Vagina (tissue), 2 donors: Measurements from ENCODE around the gene NTN4. TPM values are rescaled to one million over a fixed set of nuclear protein-coding genes. Genes with fewer than 3 reads are reported as not detected.

Experiments used
- DNase-seq, 2 donors: peaks; one replicate each; pipeline ENCODE4 v3.0.0-alpha.2; 2017; ENCODE audit errors: extremely low spot score in 2 of 2
- H3K27ac ChIP-seq: fragments of 200-600 bp; sonication (generic); one replicate; pipeline ENCODE4 v1.5.1; 2019
- H3K27me3 ChIP-seq: fragments of 200-600 bp; sonication (generic); one replicate; pipeline ENCODE4 v1.5.1; 2019
- H3K36me3 ChIP-seq, 2 donors: fragments of 200-600 bp; sonication (generic); one replicate each; pipeline ENCODE4 v1.5.1; 2017 to 2019
- H3K4me1 ChIP-seq: fragments of 200-600 bp; sonication (generic); one replicate; pipeline ENCODE4 v1.5.1; 2019
- H3K4me3 ChIP-seq, 2 donors: fragments of 200-600 bp; sonication (generic); 1 replicate in 1 of 2; 2 replicates in 1 of 2; pipeline ENCODE4 v1.5.1; 2016 to 2019
- H3K9me3 ChIP-seq: fragments of 200-600 bp; sonication (generic); one replicate; pipeline ENCODE4 v1.5.1; 2019
- CTCF ChIP-seq, 3 experiments: fragments of 450-650 bp in 2 of 3; fragments of 200-600 bp in 1 of 3; sonication (generic) in 1 of 3; IDR thresholded peaks; one replicate each; pipeline ENCODE4 v1.5.1; 2017 to 2019; ENCODE audit warnings: antibody characterized with exemption in 3 of 3, mild to moderate bottlenecking in 2 of 3, moderate library complexity in 2 of 3
- POLR2A ChIP-seq, 2 donors: fragments of 450-650 bp; IDR thresholded peaks; one replicate each; pipeline ENCODE4 v1.6.1; 2017; ENCODE audit warnings: antibody characterized with exemption in 2 of 2, mild to moderate bottlenecking in 2 of 2, moderate library complexity in 2 of 2
- POLR2AphosphoS5 ChIP-seq, 2 donors: sonication (generic); formaldehyde crosslinking; IDR thresholded peaks; one replicate each; pipeline ENCODE4 v1.9.0; 2017; ENCODE audit warnings: antibody characterized with exemption in 2 of 2, mild to moderate bottlenecking in 2 of 2, low read depth in 1 of 2; ENCODE audit not compliant: insufficient read depth in 1 of 2
- intact Hi-C: fragments of 100-400 bp; cut with DNase I; formaldehyde crosslinking; loops from one replicate; pipeline ENCODE4 v1.15.1; 2023
- total RNA-seq: library from RNA; depleted of rRNA; stranded (reverse); fragments of >200 nt; gene quantifications from one replicate; pipeline ENCODE4 v1.2.3, GENCODE V29; 2016

The NTN4 gene
- total RNA-seq, 1 donor from 2014 or later = 21.9 TPM

- intact Hi-C loops = no loop called here
- TF ChIP-seq POLR2AphosphoS5 (IDR thresholded peaks at IDR 0.05; ENCODE audit: insufficient read depth in 1 of 2, low read depth in 1 of 2) = no peak
- no peak for TF ChIP-seq POLR2A (IDR thresholded peaks at IDR 0.05)
- no peak for TF ChIP-seq CTCF (IDR thresholded peaks at IDR 0.05)
- no peaks in the 10 kb centered on the region for H3K27me3 ChIP-seq
- H3K9me3 ChIP-seq = no peaks in the 10 kb centered on the region
- no peak for DNase-seq
- no peaks in the 10 kb centered on the region for H3K36me3 ChIP-seq
- peaks cover 40% of the 10 kb centered on the region for H3K4me1 ChIP-seq
- H3K27ac ChIP-seq = no peak overlapping the region
- H3K4me3 ChIP-seq = no peak overlapping the region
These were observed 22.9 kb downstream of the NTN4 start for GRCh38 chr12:95767703-95768102.

GRCh38 chr12:95766356-95767019 lies 24.1 kb downstream of the NTN4 start:
- no peaks in the 10 kb centered on the region for H3K9me3 ChIP-seq
- no peak for TF ChIP-seq POLR2AphosphoS5 (IDR thresholded peaks at IDR 0.05; ENCODE audit: insufficient read depth in 1 of 2, low read depth in 1 of 2)
- no peak for TF ChIP-seq CTCF (IDR thresholded peaks at IDR 0.05)
- no peaks in the 10 kb centered on the region for H3K36me3 ChIP-seq
- H3K27me3 ChIP-seq = no peaks in the 10 kb centered on the region
- no peak overlapping the region for H3K4me3 ChIP-seq
- intact Hi-C loops = no loop called here
- DNase-seq = no peak
- no peak overlapping the region for H3K27ac ChIP-seq
- peaks cover 40% of the 10 kb centered on the region for H3K4me1 ChIP-seq

GRCh38 chr12:95764848-95765247 lies 25.7 kb downstream of the NTN4 start:
- Histone ChIP-seq H3K27ac (no peak overlapping the region), H3K9me3 (no peaks in the 10 kb centered on the region), H3K36me3 (no peaks in the 10 kb centered on the region), H3K4me3 (no peak overlapping the region), H3K4me1 (peaks cover 40% of the 10 kb centered on the region), H3K27me3 (no peaks in the 10 kb centered on the region)
- DNase-seq = no peak
- intact Hi-C loops = no loop called here
- TF ChIP-seq POLR2A (IDR thresholded peaks at IDR 0.05) (no peak), POLR2AphosphoS5 (IDR thresholded peaks at IDR 0.05; ENCODE audit: insufficient read depth in 1 of 2, low read depth in 1 of 2) (no peak), CTCF (IDR thresholded peaks at IDR 0.05) (no peak)

- intact Hi-C loops = no loop called here
- Histone ChIP-seq H3K27ac (no peak overlapping the region), H3K4me1 (peaks cover 40% of the 10 kb centered on the region), H3K27me3 (no peaks in the 10 kb centered on the region), H3K4me3 (no peak overlapping the region), H3K9me3 (no peaks in the 10 kb centered on the region), H3K36me3 (no peaks in the 10 kb centered on the region)
- no peak for TF ChIP-seq POLR2AphosphoS5 (IDR thresholded peaks at IDR 0.05; ENCODE audit: insufficient read depth in 1 of 2, low read depth in 1 of 2)
- TF ChIP-seq POLR2A (IDR thresholded peaks at IDR 0.05) = no peak
- TF ChIP-seq CTCF (IDR thresholded peaks at IDR 0.05) = no peak
- DNase-seq = no peak
These were observed 26.7 kb downstream of the NTN4 start for GRCh38 chr12:95763809-95764253.

GRCh38 chr12:95762123-95762785 lies 28.3 kb downstream of the NTN4 start:
- intact Hi-C loops = no loop called here
- TF ChIP-seq POLR2AphosphoS5 (IDR thresholded peaks at IDR 0.05; ENCODE audit: insufficient read depth in 1 of 2, low read depth in 1 of 2) (no peak), CTCF (IDR thresholded peaks at IDR 0.05) (no peak), POLR2A (IDR thresholded peaks at IDR 0.05) (no peak)
- Histone ChIP-seq H3K4me1 (peaks cover 37% of the 10 kb centered on the region), H3K9me3 (no peaks in the 10 kb centered on the region), H3K36me3 (no peaks in the 10 kb centered on the region), H3K27ac (no peak overlapping the region), H3K27me3 (no peaks in the 10 kb centered on the region), H3K4me3 (no peak overlapping the region)
- DNase-seq = no peak
